BJ (cell line): ENCODE measurements around the gene INSL3. TPM values are rescaled to one million over a fixed set of nuclear protein-coding genes. Genes with fewer than 3 reads are reported as not detected.

Source experiments
- CTCF ChIA-PET: fragments of 350-600 bp; formaldehyde crosslinking; extraction: SDS; loops from one replicate; lab custom pipeline; 2021; ENCODE audit warnings: antibody characterized with exemption, inconsistent platforms; lab: Yijun Ruan, JAX
- POLR2A ChIA-PET: fragments of 300-600 bp; sonication (Branson Sonifier 250); formaldehyde crosslinking; extraction: SDS; loops from one replicate; lab custom pipeline; 2021; ENCODE audit warnings: antibody characterized with exemption; lab: Charles Lee
- DNase-seq: peaks from one replicate; pipeline ENCODE4 v3.0.0-alpha.2; 2011; ENCODE audit warnings: low read depth
- H3K27me3 ChIP-seq: 2 replicates; pipeline ENCODE4 v1.6.0; 2011; ENCODE audit warnings: low read length; ENCODE audit not compliant: control insufficient read depth, insufficient read depth
- H3K36me3 ChIP-seq: 2 replicates; pipeline ENCODE4 v1.5.1; 2011; ENCODE audit warnings: low read length; ENCODE audit not compliant: control insufficient read depth, insufficient read depth
- H3K4me3 ChIP-seq: 2 replicates; pipeline ENCODE4 v1.5.1; 2011; ENCODE audit warnings: low read depth, mild to moderate bottlenecking, control low read depth, low read length
- CTCF ChIP-seq: IDR thresholded peaks from 2 replicates; pipeline ENCODE4 v1.5.1; 2011; ENCODE audit warnings: low read depth, mild to moderate bottlenecking, control low read depth, inconsistent platforms, low read length, moderate library complexity; ENCODE audit not compliant: insufficient read depth
- polyA plus RNA-seq: library from polyadenylated mRNA; depleted of rRNA; stranded (reverse); fragments of >200 nt; gene quantifications from 2 replicates; pipeline ENCODE4 v1.2.3, GENCODE V29; 2011

The INSL3 gene
- polyA plus RNA-seq, 1 experiment: 0.18 TPM

- Histone ChIP-seq H3K27me3 (peaks cover 2% of the 10 kb centered on the region; the same call in 1 of the 2 replicates), H3K36me3 (no peaks in the 10 kb centered on the region), H3K4me3 (no peak overlapping the region)
- POLR2A ChIA-PET: no interaction called here
- CTCF ChIA-PET: no interaction called here
- TF ChIP-seq CTCF: no peak
- DNase-seq: no peak
Measured at GRCh38 chr19:17811103-17811502, 10.2 kb downstream of the INSL3 start.

GRCh38 chr19:17807731-17808316, 13.5 kb downstream of the INSL3 start:
- DNase-seq: no peak
- ChIA-PET CTCF (no interaction called here), POLR2A (no interaction called here)
- TF ChIP-seq CTCF: no peak
- H3K4me3 ChIP-seq: no peak overlapping the region
- H3K36me3 ChIP-seq: no peaks in the 10 kb centered on the region
- H3K27me3 ChIP-seq: peaks cover 2% of the 10 kb centered on the region; the same call in 1 of the 2 replicates

- no peak for DNase-seq
- no peaks in the 10 kb centered on the region for H3K36me3 ChIP-seq
- TF ChIP-seq CTCF: no peak
- CTCF ChIA-PET: no interaction called here
- no peak overlapping the region for H3K4me3 ChIP-seq
- POLR2A ChIA-PET: no interaction called here
- H3K27me3 ChIP-seq: peaks cover 5% of the 10 kb centered on the region; the same call in 1 of the 2 replicates
Measured at GRCh38 chr19:17806945-17807344, 14.4 kb downstream of the INSL3 start.

- ChIA-PET POLR2A (no interaction called here), CTCF (interaction anchor here (0.7 to 1.1 kb wide), 2 partner anchors 21 kb away, joined by 3 read pairs; no protein-coding TSS in a partner anchor)
- no peak for DNase-seq
Measured at GRCh38 chr19:17805427-17805826, 15.9 kb downstream of the INSL3 start.

More at GRCh38 chr19:17805427-17805826, 15.9 kb downstream of the INSL3 start:
- Histone ChIP-seq H3K27me3 (peaks cover 5% of the 10 kb centered on the region; the same call in 1 of the 2 replicates), H3K36me3 (no peaks in the 10 kb centered on the region), H3K4me3 (no peak overlapping the region)
- TF ChIP-seq CTCF: no peak
